Pancreas (tissue), 10 donors: ENCODE results near the gene SLC1A2. TPM values are rescaled to one million over a fixed set of nuclear protein-coding genes. Genes with fewer than 3 reads are reported as not detected.

ENCODE experiments used
- ATAC-seq, 4 donors: fragments of 200-7000 bp; cut with Tn5 transposase; one replicate each; pipeline versions ENCODE4 v1.8.0 to v1.9.1; 2020; ENCODE audit warnings: mild to moderate bottlenecking in 4 of 4, moderate library complexity in 4 of 4
- DNase-seq, 6 donors: peaks; one replicate each; pipeline ENCODE4 v3.0.0-alpha.2; 2020
- FAIRE-seq: peaks from 2 replicates; lab custom pipeline; 2012; peaks lifted over from hg19 to GRCh38; lab: Jason Lieb, UNC
- H3K27ac ChIP-seq, 4 donors: fragments of 200-600 bp; sonication (generic); 1 replicate in 3 of 4; 2 replicates in 1 of 4; pipeline versions ENCODE4 v1.5.0 to v1.8.0; 2020
- H3K27me3 ChIP-seq, 4 donors: fragments of 200-600 bp; one replicate each; pipeline ENCODE4 v1.8.0; 2021
- H3K36me3 ChIP-seq, 3 donors: fragments of 200-600 bp; sonication (generic) in 1 of 3; one replicate each; pipeline versions ENCODE4 v1.5.0 to v1.8.0; 2020 to 2021
- H3K4me1 ChIP-seq, 3 donors: fragments of 200-600 bp; one replicate each; pipeline ENCODE4 v1.8.0; 2021
- H3K4me3 ChIP-seq, 4 donors: fragments of 200-600 bp; sonication (generic) in 2 of 4; one replicate each; pipeline versions ENCODE4 v1.5.0 to v1.8.0; 2020 to 2021
- H3K9me3 ChIP-seq, 4 donors: fragments of 200-600 bp; one replicate each; pipeline ENCODE4 v1.8.0; 2021
- CTCF ChIP-seq, 4 donors: fragments of 200-600 bp; sonication (generic) in 3 of 4; IDR thresholded peaks; one replicate each; pipeline versions ENCODE4 v1.5.0 to v1.8.0; 2021; ENCODE audit warnings: antibody characterized with exemption in 4 of 4
- WGBS, 2 donors: extraction: QIAGEN DNeasy Blood & Tissue Kit; methylation state at CpG; one replicate each; pipeline ENCODE4 v1.1.7; 2013; 5-methylcytosine and 5-hydroxymethylcytosine counted together
- intact Hi-C, 3 donors: fragments of 100-400 bp; cut with DNase I; formaldehyde crosslinking; loops; one replicate each; pipeline versions ENCODE4 v1.11.1 to v1.14.2; 2022
- polyA plus RNA-seq, 2 donors: library from polyadenylated mRNA; stranded (reverse); fragments of 200-250 nt; gene quantifications; one replicate each; pipeline ENCODE4 v1.2.3, GENCODE V29; 2013
- total RNA-seq, 6 donors: library from RNA; stranded (reverse); fragmentation: NEBNext Ultra II Directional in 4 of 6; extraction: Animal tissue kit (Norgen Biotek cat#: 25700) in 4 of 6; gene quantifications; one replicate each; pipeline versions ENCODE4 v1.2.1 to v1.2.4, GENCODE V29; 2021 to 2023
- donor health status: healthy with polysubstance abuse.
- donor health status: DM: no; HTN: no; CAD: no; lungs with moderate emphysema.
- donor health status: DM: no; HTN: no; CAD: no.
- donor health status: control.
- donor health status: control.
- donor health status: Bipolar disorder and iron deficiency.
- donor health status: DM: yes; HTN: yes; CAD: no.
- donor health status: DM: no; HTN: no; CAD: no.
- donor health status: DM: no; HTN: no; CAD: no.
- donor health status: DM: yes; HTN: yes; CAD: no.

Gene SLC1A2
- total and polyA plus RNA-seq, 8 donors: 4.7 to 62.5 (median 35.3) TPM

DNA sequence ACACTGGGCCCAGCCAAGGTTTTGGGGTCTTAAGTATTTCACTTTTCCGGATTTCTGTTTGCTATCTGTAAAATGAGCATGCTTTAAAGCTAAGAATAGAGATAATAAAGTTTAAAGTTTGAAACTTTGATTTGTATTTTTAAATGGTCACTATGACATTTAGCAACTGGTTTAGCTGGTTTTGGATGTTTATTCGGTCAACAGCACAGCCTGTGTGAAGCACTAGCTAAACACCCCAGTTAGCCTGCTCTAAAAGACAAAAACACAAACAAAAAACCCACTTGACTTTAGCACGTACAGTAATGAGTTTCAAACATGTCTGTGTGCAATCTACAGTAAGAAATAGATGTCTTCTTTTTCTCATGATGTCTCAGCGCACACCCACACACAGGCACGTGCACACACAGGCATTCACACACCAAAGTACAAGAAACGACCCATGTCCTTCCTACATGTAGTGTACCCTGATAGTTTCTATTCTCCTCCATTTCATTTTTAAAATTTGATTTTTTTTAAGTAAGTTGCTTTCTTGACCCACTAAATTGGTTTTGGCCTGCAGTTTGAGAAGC, 29.4 kb downstream of the SLC1A2 start:
- intact Hi-C loops: loop anchor here in 2 of 3 donors (5.0 to 10.0 kb wide), 3 partner anchors 395 to 468 kb away; no protein-coding TSS in a partner anchor
- Histone ChIP-seq H3K27me3 (no peaks in the 10 kb centered on the region), H3K36me3 (no peaks in the 10 kb centered on the region), H3K4me3 (no peak overlapping the region), H3K9me3 (no peaks in the 10 kb centered on the region), H3K27ac (peak overlapping the region; percentile 13 to 85 (median 61)), H3K4me1 (peaks cover 28 to 62% (median 29%) of the 10 kb centered on the region in 3 donors)
- peak; percentile 47 to 63 (median 52) for ATAC-seq
- 18 to 32% methylated on average over 6 of the region's 6 CpGs for WGBS, 2 donors
- no peak for DNase-seq
- no peak for TF ChIP-seq CTCF (IDR thresholded peaks at IDR 0.05)
- no peak for FAIRE-seq

- no peaks in the 10 kb centered on the region for H3K9me3 ChIP-seq
- H3K27ac ChIP-seq: peak overlapping the region in 3 of 4 donors; percentile 49 to 85 (median 73)
- H3K4me1 ChIP-seq: peaks cover 28 to 62% (median 29%) of the 10 kb centered on the region in 3 donors
- ATAC-seq: peak; percentile 49 to 63 (median 63)
- WGBS, 2 donors: 18 to 34% methylated on average over 1 of the region's 1 CpG
- peak in 4 of 6 donors; percentile 39 to 62 (median 54) for DNase-seq
- no peaks in the 10 kb centered on the region for H3K36me3 ChIP-seq
- H3K4me3 ChIP-seq: no peak overlapping the region
- intact Hi-C loops: no loop called here
- no peaks in the 10 kb centered on the region for H3K27me3 ChIP-seq
- no peak for TF ChIP-seq CTCF (IDR thresholded peaks at IDR 0.05)
- FAIRE-seq: no peak
These were observed 30.2 kb downstream of the SLC1A2 start for GRCh38 chr11:35389112-35389511.

- no peaks in the 10 kb centered on the region for H3K36me3 ChIP-seq
- WGBS, 2 donors: 81 to 87% methylated on average over 5 of the region's 5 CpGs
- no peaks in the 10 kb centered on the region for H3K9me3 ChIP-seq
- intact Hi-C loops: no loop called here
- FAIRE-seq: no peak
- ATAC-seq: no peak
- peaks cover 28 to 62% (median 29%) of the 10 kb centered on the region in 3 donors for H3K4me1 ChIP-seq
- no peak for DNase-seq
- H3K27me3 ChIP-seq: no peaks in the 10 kb centered on the region
- no peak overlapping the region for H3K4me3 ChIP-seq
- peak overlapping the region in 1 of 4 donors; percentile 85 for H3K27ac ChIP-seq
- no peak for TF ChIP-seq CTCF (IDR thresholded peaks at IDR 0.05)
These were observed 31.3 kb downstream of the SLC1A2 start for GRCh38 chr11:35388061-35388460.

GRCh38 chr11:35387111-35387982, 32.0 kb downstream of the SLC1A2 start:
- TF ChIP-seq CTCF (IDR thresholded peaks at IDR 0.05): no peak
- ATAC-seq (peak in 2 of 4 donors; percentile 16 to 35), FAIRE-seq (no peak), DNase-seq (no peak)
- H3K4me3 ChIP-seq: no peak overlapping the region
- no peaks in the 10 kb centered on the region for H3K9me3 ChIP-seq
- peak overlapping the region in 1 of 4 donors; percentile 85 for H3K27ac ChIP-seq
- WGBS, 2 donors: 34 to 45% methylated on average over 4 of the region's 4 CpGs
- peaks cover 28 to 55% (median 29%) of the 10 kb centered on the region in 3 donors for H3K4me1 ChIP-seq
- H3K27me3 ChIP-seq: no peaks in the 10 kb centered on the region
- intact Hi-C loops: no loop called here
- no peaks in the 10 kb centered on the region for H3K36me3 ChIP-seq
